ENCODE data around the gene RAB27A.
"Not testable (repeated sequence)": the region's sequence is repeated elsewhere in the genome, so short reads cannot be mapped to it uniquely, and the experiment has no call there.

RAB27A gene

DNA sequence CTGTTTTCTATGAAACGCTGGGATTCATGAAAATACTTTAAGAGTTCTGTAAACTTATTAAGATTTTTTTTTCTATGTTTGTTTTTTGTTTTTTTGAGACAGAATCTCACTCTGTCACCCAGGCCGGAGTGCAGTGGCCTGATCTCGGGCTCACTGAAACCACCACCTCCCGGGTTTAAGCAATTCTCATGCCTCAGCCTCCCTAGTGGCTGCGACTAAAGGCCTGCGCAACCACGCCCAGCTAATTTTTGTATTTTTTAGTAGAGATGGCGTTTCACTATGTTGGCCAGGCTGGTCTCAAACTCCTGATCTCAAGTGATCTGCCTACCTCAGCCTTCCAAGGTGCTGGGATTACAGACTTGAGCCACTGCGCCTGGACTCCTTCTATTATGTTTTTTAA, 39.7 kb downstream of the RAB27A start:
- DNase-seq = not testable (repeated sequence)

DNA sequence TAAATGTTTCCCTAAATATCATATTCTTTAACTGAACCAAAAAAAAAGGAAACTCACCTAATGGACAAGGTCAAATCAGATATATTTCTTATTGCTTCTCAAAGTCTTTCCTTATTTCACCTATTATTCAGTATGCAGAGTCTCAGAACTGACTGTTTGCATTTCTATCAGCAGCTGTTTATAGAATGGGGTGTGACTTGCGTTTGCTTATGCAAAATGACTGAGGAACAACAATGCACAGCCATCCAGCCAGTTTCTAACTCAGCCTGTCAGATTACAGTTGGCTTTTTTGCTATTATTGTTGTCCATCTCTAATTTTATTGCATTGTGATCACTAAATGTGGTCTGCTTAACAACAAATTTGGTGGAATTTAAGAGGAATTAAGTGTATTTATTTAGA, 40.7 kb downstream of the RAB27A start:
- DNase-seq = no peak

DNA sequence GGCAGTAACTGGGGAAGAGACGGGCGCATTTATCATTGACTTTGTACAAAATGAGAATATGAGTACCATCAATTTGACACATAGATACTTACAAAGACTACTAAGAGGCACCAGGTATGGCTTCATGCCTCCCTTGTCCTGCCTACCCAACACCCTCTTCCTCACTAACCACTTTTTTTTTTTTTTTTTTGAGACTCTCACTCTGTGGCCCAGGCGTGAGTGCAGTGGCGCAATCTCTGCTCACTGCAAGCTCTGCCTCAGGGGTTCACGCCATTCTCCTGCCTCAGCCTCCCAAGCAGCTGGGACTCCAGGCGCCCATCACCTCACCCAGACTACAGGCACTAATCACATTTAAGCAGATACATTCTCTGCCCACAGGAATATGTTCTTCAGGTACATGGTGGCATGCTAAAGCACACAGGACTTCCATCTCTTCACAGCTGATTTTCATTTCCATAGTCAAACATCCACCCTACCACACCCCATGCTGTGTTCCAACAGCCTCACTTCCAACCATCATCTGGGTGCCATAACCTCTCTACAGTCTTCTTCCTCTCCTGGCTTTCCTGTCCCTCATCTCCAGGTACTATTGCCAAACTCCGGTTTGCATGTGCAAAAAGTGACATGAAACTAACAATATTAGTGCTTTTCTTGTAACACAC, 41.7 kb downstream of the RAB27A start:
- no peak for DNase-seq

DNA sequence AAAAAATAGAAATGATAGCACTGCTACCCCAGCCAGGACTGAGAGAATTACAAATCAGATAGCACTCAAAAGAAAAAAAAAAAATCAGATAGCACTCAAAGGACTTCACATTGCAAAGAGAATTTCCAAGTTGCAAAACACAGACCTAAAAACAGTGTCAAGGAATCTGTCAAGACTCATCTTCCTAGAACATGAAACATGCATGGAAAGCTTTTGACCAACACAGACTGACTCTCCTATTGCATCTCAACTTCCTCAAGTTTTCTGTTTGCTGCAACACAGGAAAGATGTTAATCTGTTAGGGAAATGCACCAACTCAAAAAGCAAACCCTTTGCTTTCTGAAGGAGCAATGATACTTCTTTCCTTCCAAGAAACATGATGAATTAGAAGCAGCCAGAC, 42.3 kb downstream of the RAB27A start:
- no peak for DNase-seq

DNA sequence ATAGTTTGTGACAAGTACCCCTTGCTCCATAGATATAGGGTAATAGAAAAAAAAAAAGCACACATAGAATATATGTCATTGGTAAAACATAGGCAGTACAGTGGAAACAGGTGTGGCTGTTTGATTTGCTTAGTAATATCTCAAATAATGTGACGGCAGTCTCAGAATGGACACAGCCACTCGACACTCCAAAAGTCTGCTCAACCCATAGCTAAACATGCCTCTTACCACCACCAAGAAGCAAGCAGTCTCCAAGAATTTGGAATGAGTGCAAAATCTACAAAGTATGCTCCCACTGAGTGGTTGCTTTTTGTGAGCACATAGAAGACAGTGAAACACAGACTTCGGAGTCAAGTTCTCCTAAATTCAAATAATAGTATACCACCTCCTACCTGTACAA, 43.0 kb downstream of the RAB27A start:
- DNase-seq = no peak

DNA sequence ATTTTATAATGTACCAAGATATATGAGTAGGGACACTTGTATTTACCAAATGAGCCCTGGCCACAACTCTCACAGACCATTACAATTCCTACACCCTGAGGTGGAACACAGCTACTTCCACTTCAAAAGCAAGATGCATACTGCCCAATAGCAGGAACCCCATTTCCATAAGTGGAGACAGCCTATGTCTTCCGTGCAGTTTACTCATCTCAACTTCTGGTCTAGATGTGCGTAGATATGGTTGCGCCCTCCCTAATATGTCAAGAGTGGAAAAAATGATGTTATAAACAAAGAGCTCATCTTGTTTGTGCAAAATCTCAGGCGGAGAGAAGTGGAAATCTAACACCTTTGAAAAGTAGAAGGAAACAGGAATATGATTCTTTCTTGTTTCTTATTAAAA, 44.6 kb downstream of the RAB27A start:
- no peak for DNase-seq

DNA sequence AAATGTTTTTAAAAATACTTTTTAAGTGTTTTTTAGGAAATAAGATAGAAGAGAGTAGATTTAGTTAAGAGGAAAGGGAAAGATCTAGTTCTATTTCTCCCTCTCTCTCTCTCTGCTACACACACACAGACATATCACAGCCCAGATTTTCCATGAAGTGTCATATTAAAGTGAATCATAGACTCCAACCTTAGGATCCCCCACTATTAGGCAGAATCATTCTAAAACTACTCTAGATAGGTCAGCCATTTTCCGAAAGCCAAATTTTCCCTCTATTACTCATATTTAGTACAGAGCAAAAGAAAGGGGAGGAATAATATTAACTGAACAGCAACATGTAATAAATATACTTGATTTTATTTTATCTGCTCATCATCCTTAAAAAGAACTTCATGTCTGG, 47.7 kb downstream of the RAB27A start:
- DNase-seq = no peak

DNA sequence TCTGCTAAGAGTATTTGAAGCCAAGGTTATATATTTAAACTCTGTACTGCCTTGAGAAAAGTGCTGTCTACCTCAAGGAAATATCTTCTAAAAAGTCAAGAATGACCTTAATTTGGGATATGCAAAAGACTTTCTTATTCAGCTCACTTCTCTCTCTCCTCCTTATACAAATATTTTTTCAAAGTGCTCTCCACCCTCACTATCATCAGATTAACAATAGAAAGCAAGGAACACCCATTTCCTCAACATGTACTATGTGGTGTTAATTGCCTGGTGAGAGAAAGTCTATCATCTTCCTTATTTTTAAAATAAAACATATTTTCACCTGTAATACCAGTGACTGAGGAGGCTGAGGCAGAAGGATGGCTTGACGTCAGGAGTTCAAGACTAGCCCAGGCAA, 48.4 kb downstream of the RAB27A start:
- DNase-seq = no peak

DNA sequence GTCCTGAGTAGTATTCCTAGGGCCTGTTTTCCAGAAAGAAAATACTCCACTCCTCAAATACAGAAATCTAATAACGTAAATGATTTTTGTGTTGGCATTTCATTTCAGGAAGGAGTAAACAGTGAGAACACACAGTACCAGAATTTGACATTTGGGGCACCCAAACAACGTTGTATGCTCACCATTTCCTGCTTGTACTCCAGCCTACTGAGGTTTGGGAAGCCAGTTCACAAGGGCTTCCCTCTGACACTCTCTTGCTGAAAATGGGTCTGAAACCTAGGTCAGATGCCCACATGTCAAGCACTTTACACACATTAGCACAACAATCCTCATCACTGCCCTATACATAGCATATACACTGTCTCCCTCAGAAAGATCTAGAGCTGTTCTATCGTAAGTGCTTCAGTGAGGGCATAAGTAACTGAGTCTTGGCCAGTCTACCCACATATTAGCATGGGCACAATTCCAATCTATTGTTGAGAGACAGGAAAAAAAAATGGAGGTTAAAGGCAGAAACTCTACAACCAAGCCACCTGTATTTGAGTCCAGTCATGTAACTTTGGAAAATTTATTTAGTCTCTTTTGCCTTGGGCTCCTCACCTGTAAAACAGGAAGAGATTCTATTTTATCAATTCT, 49.4 kb downstream of the RAB27A start:
- no peak for DNase-seq

DNA sequence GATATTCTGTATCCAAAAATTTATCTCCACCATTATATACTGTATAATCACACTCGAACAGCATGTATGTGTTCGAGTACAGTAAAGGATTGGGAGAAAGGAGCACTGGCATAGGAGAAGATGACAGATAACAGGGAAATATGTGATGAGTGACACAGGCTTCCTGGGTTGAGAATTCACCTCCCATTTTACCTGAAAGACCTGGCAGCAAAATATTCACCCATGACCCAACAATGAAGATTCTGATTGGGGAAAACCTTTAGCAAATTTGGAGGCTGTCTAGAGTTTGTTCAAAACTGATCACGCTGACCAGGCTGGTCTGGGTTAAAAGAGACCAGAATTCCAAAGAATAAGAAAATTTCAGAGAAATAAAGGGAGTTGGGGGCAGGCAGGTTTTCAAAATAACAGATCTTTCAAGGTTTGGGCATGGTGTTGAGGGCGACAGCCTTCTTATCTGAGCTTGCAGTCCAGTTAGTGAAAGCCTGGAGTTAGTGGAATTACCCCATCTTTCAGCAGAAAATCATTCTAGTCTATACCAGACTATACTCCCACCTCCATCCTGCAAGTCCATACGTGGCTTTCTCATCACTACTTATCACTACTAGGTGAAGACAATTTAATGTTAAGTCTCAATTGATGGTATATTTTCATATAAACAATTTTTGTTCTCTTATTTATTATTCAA, 50.0 kb downstream of the RAB27A start:
- no peak for DNase-seq

DNA sequence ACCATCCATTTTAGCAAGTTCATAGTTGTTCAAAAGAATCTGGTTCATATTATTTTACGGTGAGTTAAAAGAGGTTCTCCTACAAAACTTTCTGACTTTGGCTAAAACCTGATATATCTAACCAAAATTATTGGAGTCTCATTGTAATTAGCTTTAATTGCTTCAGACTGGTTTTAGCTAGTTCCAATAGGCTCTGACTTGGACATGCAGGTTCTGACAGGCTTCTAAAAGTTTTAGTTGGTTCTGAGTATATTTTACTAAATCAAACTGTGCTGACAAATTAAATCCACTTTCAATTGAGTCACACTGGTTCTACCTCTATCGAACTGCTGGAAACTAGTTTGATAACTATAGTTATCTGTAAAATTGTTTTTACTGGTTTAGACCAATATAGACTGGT, 50.7 kb downstream of the RAB27A start:
- no peak for DNase-seq

DNA sequence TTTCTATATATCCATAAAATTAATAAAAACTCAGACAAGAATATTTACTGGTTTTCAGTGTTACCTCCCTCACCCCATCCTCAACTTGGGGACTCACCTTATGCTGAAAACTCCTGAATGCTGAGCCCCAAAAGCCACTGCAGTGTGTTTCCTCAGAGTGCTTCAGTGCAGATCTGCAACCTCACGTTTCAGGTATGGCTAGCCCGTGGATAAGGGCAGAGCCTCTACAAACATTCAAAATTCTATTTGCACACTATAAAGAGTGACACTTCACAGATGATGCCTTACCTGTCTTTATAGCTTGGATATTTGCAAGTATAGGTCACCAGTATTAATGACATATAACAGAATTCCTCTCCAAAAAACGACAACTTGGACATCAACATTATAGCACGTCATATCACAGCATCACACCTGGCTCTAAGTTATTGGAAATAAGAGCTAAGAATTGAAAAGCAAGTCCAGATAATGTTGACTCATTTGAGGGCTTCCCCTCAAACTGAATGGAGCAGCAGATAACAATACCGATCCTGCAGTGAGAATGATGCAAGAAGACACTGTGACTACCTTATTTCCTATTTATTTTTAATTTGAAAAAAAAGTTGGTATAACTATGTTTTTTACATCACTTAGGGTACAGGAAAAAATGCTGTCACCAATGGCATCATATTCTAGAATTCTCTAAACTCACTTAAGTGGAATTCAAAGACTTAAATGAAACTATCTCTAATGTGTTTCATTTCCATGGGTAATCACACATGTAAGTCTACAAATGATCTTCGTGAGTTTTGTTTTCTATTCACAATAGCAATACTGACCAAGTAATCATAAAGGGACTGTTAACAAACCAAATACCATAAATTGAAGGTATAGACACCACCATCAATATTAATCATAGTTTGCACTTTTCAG, 52.1 kb downstream of the RAB27A start:
- no peak for DNase-seq

DNA sequence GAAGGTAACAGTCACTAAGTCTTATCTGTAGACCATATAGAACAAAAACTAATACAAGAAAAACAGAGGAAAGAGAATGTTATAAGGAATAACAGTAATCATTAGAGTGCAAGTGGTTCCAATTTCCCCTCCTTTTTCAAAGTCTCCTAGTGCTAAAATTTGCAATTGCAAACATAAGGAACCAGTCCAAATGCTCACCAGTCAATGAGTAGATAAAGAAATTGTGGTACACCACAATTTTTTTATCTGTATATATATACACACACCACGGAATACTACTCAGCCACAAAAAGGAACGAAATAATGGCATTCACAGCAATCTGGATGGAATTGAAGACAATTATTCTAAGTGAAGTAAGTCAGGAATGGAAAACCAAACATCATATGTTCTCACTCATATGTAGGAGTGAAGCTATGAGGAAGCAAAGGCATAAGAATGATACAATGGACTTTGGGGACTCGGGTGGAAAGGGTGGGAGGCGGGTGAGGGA, 54.0 kb downstream of the RAB27A start:
- no peak for DNase-seq

DNA sequence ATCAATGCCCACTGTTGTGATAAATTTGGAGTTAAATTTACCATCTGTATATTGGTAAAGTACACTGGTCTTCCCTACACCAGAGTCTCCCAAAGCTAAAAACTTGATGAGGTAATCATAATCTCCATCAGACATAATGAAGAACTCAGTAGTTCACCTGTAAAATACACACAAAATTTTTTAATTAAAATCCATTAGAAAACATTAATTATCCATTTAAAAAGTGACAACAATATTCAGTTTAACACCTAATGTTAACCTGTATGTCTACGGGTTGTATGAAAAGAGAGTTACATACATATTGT, 54.9 kb downstream of the RAB27A start:
- DNase-seq = no peak

DNA sequence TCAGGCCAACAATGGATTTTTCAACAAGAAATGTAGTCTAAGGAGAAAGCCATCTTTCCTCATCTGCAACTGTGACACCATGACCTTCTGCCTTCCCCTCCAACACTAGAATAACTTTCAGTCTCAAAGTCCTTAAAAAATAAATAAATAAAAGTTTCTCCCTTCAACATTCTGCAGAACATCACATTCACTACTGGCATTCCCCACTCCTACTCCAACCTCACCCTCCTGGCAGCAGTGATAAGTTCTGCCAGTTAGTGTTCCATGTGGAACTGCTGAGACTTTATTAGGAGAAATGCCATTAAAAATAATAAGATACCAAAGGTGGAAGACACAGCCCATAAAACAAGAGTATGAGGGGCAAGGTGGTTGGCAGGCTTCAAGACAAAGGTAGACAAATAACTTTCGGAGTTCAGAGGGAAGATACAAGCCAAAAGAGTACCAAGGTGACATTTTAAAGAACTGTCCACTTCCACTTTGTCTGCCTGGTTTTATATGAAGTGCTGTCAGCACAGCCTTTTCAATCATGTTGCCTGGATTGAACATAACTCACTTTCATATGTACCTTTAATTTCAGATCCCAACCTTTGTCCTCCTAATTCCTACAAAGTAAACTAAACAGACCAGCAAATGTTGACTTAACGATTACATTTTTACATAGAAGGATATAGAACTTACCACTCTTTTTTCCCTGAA, 55.4 kb downstream of the RAB27A start:
- no peak for DNase-seq

DNA sequence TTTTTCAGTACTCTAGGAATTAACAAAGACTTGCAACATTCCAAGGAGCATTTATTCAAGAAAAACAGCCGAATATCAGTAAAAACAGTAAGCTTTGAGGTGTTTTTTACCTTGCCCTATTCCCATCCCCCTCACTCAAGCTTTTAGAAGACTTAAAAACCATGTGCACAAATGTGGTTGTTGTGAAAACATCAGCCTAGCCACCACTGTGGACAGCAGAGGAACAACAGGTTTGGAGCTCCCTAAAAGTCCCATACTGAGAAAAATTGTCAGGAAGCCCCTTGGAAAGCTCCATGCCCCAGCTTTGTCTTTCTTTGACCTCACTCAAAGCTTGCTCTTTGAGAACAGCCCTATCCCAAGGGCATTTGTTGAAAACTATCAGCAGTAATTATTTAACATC, 58.2 kb downstream of the RAB27A start:
- no peak for DNase-seq

DNA sequence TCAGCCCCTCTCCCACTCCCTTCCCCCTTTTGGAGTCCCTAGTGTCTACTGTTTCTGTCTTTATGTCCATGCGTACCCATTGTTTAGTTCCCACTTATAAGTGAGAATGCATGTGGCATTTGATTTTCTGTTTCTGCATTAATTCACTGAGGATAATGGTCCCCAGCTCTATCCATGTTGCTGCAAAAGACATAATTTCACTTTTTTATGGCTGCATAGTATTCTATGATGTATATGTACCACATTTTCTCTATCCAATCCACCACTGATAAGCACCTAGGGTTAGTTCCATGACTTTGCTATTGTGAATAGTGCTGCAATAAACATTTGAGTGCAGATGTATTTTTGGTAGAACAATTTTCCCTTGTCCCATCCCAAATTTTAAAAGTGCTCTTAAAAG, 58.7 kb downstream of the RAB27A start:
- no peak for DNase-seq

DNA sequence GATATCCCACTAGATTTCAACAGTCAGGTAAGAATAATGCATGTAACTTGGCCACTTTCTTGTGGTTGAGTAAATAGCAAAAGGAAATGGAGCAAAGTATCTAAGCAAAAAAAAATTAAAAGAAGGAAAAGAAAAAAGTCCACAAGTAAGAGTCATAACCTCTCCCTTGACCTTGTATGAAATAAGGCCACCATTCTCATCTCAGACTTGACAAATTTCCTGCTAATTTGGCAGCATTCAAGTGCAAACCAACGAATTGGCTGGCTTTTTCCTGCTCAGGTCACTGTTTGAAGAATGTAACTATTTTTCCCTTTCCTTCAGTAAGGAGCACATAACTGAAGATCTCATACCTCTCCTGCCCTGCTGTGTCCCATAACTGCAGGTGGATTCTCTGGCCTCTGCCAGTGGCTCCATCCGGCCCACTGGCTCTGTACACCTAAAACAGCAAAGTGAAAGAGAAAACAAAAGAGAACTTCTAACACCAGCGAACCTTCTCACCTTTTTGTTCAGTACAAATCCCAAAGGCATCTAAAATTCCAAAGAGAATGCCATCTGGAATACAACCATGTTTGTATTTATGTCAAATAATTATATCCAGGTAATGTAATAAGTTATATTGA, 59.5 kb downstream of the RAB27A start:
- DNase-seq = no peak

DNA sequence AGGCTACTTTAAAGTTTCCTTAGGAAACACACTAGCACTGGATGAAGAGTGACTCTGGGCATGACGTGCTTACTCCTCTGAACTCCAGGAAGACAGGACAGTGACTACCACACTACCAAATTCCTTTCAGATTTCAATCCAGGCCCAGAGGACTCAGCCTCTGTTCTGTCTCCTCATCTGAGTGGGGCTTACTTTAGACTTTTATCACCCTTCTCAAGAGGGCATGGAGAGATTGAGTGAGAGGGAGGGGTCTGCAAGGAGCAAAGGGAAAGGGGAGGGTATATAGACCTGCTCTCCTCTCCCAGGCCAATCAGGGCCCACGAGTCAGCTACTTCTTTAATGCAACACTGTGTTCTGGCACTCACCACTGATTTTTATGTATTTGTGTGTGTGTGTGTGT, 63.5 kb downstream of the RAB27A start:
- no peak for DNase-seq

DNA sequence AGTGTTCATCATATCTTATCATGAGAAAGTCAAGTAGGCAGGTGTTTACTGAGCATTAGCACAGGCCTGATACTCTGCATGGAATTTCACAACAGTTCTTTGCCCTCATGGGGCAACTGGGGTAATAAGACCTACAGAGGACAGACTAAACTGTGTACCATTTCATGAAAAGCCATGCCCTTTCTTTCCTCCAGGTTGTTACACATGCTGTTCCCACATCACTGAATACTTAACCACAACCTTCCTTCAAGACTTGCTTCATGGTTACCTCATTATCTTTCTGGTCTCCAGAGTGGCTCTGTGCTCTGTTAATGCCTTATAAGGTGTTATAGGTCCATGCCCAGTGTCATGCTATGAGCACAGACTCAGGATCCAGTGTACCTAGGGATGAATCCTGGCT, 64.7 kb downstream of the RAB27A start:
- DNase-seq = no peak

DNA sequence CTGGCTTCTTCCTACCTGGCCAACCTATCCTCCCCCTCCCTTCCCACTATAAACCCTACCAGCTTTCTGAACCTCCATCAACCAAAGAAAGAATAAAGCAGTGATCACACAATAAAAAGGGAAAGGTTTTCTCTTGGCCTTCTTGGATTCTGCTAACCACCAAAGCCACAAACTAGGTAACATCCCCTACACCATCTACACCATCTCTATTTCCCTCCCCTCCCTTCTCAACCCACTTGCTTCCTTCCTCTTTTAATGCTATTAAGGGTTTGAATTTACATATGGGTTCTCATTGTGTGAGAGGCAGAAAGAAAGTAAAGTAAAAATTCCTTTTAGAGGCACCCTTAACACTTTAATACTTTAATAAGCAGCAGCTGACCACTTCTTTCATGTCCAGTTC, 67.0 kb downstream of the RAB27A start:
- DNase-seq = no peak
